Measurements from ENCODE around the gene PHLDB1. TPM values are rescaled to one million over a fixed set of nuclear protein-coding genes. Genes with fewer than 3 reads are reported as not detected.

PHLDB1 gene
- total and polyA plus RNA-seq, 2 of the 8 experiments (the other 6 are each of a cell fraction or from before 2014, with no cell fraction given), result 53.9 to 74.8 TPM

DNA sequence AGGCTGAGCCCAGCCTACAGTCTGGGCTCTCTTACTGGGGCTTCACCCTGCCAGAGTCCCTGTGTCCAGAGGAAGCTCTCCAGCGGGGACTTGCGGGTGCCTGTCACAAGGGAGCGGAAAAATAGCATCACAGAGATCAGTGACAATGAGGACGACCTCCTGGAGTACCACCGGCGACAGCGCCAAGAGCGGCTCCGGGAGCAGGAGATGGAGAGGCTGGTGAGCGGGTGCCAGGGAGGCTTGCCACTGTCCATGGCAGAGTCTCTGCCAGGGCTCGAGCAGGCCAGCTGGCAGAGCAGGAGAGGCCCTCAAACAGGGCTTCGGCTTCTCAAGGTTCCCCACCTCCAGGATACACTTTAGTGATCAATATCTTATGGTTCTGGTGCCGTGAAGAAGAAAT is 21.0 kb downstream of the PHLDB1 start (continued):
- TF ChIP-seq TAF7 (optimal IDR thresholded peaks at IDR 0.05; ENCODE audit: borderline replicate concordance, low read depth, low read length), result no peak
- no peak for TF ChIP-seq EGR1 (IDR thresholded peaks at IDR 0.05; ENCODE audit: borderline replicate concordance, low read depth, low read length)
- no peak for TF ChIP-seq TBP (IDR thresholded peaks at IDR 0.05; ENCODE audit: low read depth, low read length)
- TF ChIP-seq HDAC6 (IDR thresholded peaks at IDR 0.05; ENCODE audit: low read depth, low read length), result no peak

Data from H1 (cell line).